HG03066 (cell line): Measurements from ENCODE around the gene LPP.
"Not testable (repeated sequence)": the region's sequence is repeated elsewhere in the genome, so short reads cannot be mapped to it uniquely, and the experiment has no call there.

Experiments used
- ATAC-seq: cut with Tn5 transposase; IDR thresholded peaks from one replicate; pipeline ENCODE4 v1.9.1; 2021; ENCODE audit warnings: low read depth; ENCODE audit not compliant: unreplicated experiment

Gene LPP

DNA sequence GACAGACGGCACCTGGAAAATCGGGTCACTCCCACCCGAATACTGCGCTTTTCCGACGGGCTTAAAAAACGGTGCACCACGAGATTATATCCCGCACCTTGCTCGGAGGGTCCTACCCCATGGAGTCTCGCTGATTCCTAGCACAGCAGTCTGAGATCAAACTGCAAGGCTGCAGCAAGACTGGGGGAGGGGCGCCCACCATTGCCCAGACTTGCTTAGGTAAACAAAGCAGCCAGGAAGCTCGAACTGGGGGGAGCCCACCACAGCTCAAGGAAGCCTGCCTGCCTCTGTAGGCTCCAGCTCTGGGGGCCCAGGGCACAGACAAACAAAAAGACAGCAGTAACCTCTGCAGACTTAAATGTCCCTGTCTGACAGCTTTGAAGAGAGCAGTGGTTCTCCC, 482.3 kb downstream of the LPP start:
- ATAC-seq = not testable (repeated sequence)

DNA sequence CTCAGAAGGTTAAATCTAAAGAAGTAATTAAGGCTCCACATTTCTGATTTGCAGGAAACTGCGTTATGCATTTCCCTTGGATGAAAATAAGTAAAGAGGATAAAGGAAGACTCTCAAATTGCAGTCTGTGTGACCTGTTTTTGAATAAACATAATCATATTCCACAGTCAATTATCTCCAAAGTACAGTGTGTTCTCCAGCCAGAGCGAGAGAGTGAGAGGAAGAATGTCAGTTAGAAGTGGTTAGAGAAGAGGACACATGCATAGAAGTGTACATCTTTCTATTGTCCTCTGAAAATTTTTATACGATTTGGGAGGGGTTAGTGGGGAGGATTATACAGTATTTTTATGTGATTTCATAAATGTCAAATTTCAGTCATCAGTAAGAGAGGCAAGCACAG, 487.1 kb downstream of the LPP start:
- ATAC-seq = no peak

DNA sequence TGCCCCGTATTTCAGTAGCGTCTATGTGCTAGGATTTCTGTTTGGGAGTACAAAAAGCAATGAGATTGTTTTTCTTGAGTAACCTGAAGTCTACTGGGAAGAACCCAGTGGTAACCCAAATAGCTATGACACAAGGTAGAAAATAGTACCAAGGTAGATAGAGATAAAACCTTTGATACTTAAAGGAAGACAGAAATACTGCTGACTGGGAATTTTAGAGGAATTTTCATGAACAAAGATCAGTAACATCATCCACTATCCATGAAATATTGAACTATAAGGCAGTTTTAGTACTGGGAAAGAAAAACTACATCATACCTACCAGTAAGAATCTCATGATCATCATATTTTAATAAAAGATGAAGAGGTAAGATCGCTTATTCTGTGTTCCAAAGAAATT, 489.8 kb downstream of the LPP start:
- ATAC-seq = no peak

- no peak for ATAC-seq
Observed at GRCh38 chr3:188646592-188646991, 492.6 kb downstream of the LPP start.

GRCh38 chr3:188647237-188647636, 493.3 kb downstream of the LPP start:
- ATAC-seq = no peak

- no peak for ATAC-seq
Observed at GRCh38 chr3:188649521-188649920, 495.6 kb downstream of the LPP start.

GRCh38 chr3:188656196-188656982, 502.4 kb downstream of the LPP start:
- no peak for ATAC-seq

DNA sequence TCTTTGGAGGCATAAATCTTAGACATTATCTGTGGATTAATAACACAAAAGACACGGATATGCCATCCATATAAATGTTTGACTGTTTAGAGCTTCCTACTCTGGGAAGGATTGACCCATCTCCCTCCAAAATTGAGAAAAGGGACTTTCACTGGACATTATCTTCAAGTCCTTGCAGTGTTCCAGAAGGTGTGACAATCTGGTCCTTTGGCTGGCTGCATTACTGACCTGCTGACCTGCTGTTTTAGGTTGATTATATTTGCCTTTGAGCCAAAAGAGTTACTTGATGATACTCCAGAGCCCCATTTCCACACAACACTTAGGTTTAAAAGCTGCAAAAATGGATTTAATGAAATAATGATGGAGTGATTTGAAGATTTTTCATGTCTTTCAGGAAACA, 504.6 kb downstream of the LPP start:
- ATAC-seq = no peak

DNA sequence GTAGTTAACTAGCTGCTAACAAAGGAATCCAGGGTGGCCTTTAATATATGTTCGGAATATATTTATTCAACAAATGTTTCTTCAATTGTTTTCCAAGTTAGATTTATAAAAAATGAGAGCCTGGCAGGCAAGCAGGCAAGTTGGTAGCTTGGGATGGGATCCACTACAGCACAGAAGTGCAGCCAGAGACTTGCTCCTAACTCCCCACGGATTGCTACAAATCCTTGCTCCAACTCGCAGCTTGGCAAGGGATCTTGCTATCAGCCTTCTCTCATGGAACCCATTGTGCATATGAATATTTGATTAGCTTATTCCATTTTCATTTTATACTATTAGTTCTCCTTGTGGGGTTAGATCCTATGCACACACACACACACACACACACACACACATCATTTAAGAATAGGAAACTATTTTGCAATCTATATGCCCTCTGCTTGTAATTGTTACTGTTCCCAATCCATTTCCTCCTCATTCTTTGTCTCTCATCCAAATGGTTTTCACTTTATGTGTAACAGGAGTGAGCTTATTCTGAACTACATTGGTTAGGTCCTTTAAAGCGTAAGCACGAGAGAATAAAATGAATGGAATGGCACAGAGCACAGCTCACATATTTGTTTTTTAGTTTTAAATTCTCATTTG, 505.6 kb downstream of the LPP start:
- ATAC-seq = no peak

DNA sequence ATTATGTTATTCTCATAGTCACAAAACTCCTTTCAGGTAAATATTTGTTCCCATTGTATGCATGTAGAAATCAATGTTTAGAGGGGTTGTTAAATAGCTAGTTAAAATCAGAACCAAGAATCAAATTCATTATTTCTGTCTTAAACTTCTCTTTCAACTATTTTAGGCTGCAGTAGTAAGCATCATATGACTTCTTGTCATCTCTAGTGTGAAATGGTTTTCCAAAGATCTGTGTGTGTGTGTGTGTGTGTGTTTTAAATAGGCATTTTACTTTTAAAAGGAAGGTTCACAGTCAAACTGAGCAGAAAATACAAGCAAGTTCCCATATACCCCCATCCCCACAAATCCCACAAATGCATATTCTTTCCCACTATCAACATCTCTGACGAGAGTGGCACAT, 506.5 kb downstream of the LPP start:
- ATAC-seq = no peak

DNA sequence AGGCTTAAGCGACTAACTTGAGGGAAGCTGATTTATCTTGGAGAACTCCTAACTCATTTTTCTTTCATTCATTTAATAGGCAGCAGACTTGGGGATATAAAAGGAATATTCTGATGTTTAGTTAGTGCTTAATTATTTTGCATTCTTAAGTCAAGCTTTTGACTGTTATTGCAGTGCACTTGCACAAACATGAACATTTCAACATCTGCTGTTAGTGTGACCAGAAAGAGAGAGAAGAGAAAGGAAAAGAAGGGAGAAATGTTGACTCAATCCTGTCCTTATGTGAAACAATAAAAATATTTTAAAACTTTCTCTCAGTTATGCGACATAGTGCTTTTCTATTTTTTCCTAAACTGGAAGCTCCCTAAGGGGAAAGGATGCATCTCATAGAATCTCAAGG, 507.8 kb downstream of the LPP start:
- no peak for ATAC-seq

GRCh38 chr3:188662214-188662613, 508.3 kb downstream of the LPP start:
- no peak for ATAC-seq

DNA sequence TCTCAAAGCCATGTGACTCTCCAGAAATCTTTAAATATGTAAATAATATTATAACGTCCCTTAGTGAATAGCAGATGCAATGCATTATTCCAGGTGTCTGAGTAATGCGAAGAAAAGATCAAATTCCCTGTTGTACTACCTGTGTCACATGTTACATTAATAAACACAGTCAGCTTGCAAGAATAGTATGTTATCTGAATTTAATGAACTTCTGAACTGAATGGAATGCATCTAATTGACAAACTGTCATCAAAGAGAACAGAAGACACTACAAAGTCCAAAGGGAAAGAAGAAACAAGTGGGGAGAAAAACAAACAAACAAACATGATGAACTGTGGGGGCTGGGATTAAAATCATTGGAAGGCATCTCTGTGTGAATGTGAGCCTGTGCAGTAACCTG, 508.8 kb downstream of the LPP start:
- no peak for ATAC-seq

DNA sequence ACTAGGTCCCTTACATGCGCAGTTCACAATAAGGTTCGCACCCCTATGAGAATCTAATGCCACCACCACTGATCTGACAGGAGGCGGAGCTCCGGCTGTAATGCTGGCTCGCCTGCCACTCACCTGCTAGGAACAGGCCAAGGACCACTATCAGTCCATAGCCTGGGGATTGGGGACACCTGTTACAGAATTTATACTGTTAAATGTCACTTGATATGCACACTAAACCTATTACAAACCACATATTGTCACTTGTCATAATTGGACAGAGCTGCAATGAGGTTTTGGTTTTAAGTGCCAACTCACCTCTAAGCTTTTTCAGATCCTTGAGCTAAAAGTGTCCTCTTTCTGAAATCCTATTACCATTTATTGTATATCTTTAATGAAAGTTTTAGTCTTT, 509.9 kb downstream of the LPP start:
- ATAC-seq = no peak

GRCh38 chr3:188664795-188665194, 510.8 kb downstream of the LPP start:
- no peak for ATAC-seq

GRCh38 chr3:188667926-188668325, 514.0 kb downstream of the LPP start:
- ATAC-seq = no peak

DNA sequence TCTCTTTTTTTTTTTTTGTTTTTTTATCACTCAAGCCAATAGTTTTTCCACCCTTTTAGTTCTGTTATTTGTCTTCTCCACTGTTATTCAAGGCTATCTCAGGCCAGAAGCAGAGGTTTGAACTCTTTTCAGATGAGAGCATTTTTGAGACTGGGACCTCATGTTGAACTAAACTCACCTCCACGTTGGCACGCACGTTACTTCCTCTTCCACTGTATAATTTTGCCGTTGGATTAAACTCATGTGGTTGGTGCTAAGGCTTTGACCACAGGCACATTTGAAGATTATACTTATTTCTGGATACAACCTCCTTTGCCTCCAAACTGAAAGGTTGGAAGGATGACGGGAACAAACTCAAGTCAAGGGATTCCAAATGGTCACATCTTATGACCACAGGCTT, 516.5 kb downstream of the LPP start:
- no peak for ATAC-seq

DNA sequence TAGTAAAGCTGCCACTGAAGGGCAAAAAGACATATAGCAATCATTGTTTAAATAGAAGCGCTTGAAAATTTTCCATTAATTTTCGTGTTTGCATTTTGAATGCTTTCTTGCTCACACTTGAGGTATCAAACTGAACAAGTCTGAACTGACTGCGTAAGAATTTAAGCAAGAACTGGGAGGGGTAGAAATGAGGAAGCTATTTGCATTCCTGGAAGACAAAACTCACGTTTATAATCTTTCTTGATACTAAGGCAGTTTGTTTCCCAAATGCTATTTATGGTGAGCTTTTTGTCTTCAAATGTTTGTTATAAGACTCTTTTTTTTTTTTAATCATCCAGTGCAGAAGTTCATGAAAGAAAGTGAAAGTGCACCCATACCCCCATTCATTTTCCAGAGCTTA, 518.0 kb downstream of the LPP start:
- no peak for ATAC-seq

GRCh38 chr3:188672840-188673239, 518.9 kb downstream of the LPP start:
- no peak for ATAC-seq

DNA sequence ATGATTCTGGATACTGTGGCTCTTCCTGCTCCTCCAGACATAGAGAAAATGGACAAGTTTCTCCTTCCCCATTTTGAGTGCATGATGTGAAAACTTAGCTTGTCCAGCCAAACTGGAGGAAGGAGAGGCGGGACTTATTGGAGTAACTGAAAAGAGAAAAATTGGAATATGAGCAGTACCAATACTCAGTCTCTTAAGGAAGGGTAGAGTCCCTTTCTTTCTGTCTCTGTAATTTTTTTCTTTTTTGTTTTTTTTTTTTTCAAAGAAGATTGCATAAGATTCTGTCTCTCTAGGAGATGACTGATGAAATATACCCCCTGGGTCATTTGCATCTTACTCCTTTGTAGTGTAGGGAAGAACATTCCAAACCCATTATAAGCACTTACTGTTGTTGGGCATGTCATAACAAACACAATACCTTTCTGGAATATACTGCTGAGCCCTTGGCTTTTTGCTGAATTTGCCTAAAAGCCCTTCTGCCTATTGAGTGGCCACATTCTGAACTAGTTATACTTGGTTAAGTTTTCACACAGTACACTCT, 519.8 kb downstream of the LPP start:
- no peak for ATAC-seq

GRCh38 chr3:188674595-188674994, 520.6 kb downstream of the LPP start:
- no peak for ATAC-seq

- ATAC-seq = no peak
Observed at GRCh38 chr3:188677344-188677743, 523.4 kb downstream of the LPP start.
